ENCODE results near the gene ZFHX3. TPM values are rescaled to one million over a fixed set of nuclear protein-coding genes. Genes with fewer than 3 reads are reported as not detected.

The ZFHX3 gene
- polyA plus RNA-seq, 1 donor, result 8.8 TPM

DNA sequence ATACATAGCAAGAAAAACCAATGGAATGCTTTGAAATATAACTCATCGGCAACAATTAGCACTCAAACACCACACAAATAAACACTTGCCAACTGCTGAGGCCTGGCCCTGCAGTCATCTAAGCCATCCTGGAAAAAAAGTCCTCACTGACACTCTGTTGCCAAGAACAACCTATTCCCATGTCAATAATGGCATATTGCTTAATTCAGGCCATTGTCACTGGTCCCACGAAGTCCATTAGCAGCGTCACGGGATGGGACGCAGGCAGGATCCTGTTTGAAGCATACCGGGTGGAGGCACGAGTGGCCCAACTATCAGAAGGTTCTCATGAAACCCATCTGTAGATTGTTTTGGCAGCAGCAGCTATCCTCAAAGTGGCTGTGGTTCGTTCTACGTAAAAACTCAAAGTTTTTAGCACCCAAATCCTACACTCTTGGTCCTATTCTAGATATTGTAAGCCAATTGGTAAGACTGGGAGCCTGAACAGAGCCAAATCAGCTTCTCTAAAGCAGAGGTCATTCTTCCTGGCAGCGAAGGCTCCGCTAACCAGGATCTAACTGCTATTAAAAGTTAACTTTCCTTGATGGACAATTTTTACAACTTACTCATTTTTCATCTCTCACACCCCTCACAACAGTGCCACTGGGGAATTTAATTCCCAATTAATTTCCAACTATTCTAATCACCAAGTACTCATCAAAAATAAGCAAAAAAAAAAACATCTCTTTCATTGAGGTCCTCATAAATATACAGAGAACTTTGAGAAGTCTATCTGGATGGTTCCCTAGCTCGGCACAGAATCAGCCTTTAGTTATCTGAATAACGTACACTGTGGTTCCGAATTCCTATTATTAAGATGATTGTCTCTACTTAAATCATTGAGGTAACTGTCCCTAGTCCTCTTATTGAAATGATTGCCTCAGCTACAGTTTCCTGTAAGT, 91.5 kb downstream of the ZFHX3 start:
- DNase-seq (ENCODE audit: low read depth), result no peak

DNA sequence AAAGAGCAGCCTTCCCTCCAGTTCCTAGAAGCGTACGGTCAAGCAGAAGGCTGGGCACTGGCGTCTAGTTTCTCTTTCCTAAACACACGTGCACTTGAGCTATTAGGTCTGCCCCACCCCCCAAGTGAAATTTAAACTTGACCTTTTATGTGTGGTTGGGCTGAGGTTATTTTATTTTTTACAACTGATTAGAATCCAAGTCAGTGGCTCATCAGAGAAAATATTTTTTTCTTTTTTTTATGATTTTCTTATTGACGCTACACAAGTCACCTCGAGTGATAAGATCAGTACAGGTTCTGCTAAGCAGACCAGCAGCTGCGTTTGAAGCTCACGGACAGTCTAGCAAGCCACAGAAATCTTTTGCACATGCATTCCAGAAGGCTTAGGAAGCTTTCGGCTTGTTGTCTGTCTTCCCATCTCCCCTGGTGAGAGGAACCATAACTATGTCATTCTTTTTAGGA, 95.1 kb downstream of the ZFHX3 start:
- no peak for DNase-seq (ENCODE audit: low read depth)

DNA sequence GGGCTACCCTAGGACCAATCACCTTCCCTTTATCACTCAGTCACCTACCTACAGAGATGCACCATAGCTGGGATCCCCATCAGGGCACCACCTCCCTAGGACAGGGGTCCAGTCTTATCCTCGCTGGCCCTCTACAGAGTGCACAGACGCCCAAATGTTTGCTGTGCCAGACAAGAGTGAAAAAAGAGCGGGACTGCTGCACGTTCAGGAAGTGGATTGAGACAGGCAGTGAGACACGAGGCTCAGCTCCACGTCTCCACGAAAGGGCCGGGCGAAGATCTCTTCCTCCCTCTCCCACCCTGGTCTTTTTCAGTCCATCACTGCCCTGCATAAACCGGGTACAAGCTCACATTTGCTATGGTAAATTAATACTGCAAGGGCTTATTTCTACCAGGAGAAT, 95.5 kb downstream of the ZFHX3 start:
- no peak for DNase-seq (ENCODE audit: low read depth)

DNA sequence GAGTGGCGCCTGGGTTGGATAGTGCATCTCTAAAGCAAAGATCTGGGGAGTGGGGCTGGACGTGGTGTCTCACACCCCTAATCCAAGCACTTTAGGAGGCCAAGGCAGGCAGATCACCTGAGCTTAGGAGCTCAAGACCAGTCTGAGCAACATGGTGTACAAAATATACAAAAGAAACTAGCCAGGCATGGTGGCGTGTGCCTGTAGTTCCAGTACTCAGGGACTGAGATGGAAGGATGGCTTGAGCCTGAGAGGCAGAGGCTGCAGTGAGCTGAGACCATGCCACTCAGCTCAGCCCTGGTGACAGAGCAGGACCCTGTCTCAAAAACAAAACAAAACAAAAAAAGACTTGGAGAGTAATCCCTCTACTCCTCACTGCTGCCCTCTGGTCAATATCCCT, 96.0 kb downstream of the ZFHX3 start:
- no peak for DNase-seq (ENCODE audit: low read depth)

DNA sequence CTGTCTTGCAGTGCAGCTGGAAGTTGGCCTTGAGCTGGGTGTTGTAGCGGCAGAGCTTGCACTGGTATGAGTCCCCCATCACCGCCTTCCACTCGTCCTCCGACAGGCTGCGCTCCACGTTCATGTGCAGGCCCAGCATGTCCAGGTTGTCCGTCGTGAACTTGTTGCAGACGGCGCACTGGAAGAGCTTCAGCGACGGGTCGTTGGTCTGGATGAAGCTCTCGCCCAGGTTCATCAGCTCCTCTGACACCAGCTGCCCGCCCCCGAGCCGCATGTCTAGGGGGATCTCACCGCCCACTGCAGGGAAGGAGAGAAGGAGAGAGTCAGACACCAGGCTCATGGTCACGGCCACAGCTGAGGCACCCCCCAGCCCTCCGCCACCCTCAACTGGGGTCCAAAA, 97.3 kb downstream of the ZFHX3 start:
- DNase-seq (ENCODE audit: low read depth), result no peak

DNA sequence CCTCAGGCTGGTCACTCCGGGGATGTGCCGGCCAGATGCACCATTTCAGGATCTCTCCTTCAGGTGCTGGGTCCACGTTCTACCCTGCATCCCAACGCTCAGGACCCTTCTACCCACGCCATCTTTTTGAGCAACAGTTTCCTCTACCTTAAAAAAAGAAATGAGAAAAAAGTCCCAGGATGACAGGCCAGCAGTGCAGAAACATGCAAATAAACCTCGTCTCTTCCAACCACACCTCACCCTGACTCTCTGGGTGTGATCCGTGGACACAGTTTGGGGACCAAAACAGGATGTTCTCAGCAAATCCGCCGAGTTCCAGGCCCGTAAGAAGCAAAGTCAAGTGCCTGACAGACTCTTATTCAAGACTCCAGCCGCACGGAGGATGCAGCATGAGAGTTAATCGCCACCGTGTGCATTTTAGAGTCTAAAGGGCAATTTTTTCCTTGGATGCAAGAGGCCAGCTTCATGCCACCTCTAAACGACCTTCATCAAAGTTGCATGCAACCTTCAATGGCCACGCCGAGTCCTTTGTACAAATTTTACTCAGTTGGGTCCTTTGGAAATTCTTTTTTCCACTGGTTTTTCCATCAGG, 99.6 kb downstream of the ZFHX3 start:
- no peak for DNase-seq (ENCODE audit: low read depth)

DNA sequence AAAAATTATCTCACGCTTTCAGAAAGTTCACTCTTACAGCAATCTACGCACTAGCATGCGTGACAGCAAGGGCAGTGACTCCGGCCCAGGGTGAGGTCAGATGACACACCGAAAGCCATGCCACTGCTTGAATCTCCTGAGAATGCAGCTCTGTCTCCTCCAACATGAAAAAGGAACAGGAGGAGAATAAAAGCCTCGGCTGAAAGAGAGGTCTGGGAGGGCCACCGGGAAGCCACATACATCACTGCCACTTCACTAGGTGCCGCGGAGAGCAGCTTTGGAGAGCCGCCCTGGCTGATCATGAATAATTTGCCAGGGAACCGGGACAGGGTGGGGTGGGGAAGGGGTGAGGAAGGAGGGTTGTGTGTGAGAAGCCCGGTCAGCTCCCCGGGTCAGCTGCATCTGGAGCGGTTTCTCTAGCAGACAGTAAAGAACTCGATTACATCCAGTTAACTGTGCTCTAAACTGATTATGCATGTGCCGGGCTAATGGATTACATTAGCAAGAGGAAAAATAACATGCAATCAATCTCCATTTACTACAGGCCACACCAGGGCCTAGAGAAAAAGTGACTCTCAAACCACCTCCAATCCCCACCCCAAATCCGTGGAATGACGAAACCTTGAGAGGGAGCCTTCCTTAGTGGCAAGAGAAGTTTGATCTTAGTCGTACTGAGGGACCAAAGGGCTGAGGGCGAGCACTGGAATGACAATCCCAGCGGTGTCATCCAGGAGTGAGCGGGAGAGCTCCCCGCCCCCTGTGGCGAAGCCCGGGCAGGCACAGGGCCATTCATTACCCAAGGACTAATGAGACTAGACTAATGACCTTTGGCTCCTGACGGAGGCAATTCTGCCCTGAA, 100.3 kb downstream of the ZFHX3 start:
- no peak for DNase-seq (ENCODE audit: low read depth)

DNA sequence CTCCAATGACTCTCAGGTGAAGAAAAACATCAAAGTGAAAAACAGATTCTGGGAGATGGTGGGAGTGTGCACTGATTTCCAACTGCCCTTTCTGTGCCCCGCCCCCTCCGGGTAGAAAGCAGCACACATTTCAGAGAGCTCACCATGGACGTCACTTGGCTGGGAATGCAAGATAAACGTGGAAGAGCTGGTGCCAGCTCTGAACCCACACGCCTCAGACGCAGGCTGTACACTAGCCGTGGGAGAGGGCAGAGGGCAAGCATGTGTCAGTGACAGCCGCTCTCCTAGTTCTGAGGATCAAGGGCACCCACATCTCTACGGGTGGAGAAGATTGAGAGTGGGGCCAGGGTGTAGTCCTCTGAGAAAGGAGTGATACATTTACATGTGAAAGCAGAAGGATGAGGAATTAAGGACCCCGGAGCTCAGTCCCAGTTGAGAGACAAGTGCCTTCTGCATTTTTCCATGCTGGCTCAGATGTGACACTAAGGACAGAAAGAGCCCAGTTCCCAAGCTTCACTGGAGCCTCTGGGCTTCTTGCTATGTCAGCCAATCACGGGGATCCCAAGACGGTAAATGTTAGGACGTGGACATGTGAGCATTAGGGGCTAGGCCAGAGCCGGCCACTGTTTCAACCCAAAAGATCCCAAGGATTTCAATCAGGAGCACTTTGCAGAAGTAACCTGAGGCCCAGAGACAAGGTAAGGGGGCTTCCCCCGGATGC, 101.3 kb downstream of the ZFHX3 start:
- DNase-seq (ENCODE audit: low read depth), result no peak

DNA sequence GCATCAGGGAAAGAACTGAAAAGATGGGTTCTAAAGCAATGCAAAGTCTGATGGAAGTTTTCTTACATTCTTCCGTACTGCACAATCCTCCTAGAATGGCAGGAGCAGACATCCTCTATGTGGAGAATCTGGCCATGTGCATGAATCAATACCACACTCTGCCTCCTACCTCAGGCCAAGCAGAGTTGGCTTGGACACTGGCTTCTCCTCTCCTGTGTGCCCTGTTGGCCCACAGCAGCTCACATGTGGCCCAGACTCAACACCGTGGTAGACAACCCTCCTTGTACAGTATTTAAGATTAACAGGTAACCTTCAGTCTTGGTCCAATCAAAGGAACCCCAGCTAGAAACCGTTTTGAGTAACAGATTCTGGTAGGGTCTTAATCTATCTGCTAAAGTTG, 101.9 kb downstream of the ZFHX3 start:
- no peak for DNase-seq (ENCODE audit: low read depth)

DNA sequence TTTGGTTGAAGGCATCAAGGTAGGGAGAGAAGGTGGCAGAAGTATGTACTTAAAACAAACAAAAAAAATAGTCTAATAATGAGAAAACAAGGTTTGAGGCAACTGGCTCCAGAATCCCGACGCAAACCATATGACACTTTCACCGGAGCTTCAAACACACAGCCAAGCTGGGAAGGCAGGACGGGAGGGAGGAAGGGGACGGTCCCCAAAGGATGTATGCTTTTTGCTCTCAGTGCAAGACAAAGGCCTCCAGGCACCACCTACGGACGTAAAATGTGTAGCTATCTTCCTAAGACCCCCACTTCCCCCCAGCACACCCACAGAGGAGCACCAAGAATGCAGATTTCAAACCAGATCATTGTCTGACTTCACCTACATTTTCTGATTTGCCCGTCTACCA, 102.3 kb downstream of the ZFHX3 start:
- no peak for DNase-seq (ENCODE audit: low read depth)

DNA sequence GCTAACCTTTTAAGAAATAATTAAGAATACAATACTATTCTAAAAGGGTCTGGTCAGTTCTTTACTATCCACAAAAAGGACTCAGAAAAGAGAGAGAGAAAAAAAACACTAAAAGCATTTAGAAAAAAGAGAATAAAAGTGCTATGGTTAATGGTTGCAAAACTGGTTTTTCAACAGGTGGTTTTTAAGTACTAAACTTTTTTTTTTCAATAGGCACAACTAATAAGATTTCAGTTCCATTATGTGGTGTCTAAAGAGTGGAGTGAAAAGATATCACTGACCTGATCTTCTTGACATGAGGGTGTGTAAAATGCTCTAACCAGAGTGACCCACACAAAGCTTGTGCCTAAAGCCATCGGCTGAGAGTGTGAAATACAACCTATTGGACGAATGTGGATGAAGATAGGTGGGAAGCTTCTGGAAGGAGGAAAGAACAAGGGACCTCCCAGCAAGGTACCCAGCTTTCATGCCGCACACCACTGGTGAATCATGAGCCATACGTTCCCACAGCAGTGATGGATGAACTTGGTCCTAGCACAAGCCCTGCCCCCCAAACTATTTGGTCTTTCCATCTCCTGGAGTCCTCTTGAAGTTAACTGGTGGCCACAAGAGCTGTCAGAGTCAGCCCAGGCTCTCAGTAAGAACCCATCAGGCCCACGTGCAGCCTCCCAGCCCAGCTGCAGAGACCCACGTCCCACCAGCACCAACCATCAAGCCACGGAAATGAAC, 103.0 kb downstream of the ZFHX3 start:
- no peak for DNase-seq (ENCODE audit: low read depth)

DNA sequence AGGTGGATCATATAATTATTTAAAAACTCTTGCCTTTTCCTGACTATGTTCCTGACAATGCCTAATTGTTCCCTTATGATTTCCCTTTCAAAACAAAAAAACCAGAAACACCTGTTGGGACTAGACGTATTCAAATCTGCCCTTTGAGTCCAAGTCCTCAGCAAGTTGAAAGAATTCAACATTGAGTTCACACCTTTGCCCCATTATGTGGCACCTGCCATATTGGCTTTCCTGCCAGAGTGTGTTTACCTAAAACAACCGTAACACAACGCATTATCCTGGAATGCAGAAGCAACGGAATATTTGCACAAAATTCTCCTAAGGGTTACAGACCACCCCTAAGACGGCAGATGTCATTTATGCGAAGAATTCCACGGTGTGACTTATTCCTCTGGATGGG, 105.9 kb downstream of the ZFHX3 start:
- no peak for DNase-seq (ENCODE audit: low read depth)

DNA sequence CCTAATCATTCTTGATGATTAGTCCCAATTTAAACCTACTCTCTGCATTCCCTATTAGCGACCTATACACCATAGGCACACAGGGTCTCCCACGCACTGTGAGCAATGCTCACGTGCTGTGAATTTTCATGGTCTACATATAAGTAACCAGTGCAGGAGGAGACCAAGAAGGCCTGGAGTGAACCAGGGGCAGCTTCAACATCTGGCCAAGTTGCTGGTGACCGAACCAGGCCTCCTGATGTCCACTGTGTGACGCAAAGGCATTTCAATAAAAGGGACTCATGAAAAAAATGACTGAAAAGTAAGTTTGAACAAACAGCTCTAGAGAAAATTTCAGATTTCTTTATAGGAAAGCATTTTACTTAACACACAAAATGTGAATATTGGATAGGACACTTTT, 107.0 kb downstream of the ZFHX3 start:
- no peak for DNase-seq (ENCODE audit: low read depth)

DNA sequence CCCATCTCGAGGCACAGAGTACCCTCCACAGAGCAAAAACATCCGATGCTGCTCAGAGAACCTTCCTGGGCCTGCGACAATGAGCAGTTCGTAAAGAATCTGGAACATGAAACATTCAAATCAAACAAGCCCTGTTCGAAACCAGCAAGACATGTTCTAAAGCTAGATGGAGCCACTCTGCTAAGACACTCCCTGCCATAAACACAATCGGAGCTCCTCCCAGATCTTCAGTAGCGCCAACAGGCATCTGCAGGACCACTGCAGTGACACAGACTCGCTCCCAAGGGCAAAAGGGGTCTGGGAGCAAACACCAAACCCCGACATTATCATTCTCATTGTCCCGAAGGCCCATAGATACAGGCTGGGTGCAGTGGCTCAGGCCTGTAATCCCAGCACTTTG, 108.7 kb downstream of the ZFHX3 start:
- no peak for DNase-seq (ENCODE audit: low read depth)

DNA sequence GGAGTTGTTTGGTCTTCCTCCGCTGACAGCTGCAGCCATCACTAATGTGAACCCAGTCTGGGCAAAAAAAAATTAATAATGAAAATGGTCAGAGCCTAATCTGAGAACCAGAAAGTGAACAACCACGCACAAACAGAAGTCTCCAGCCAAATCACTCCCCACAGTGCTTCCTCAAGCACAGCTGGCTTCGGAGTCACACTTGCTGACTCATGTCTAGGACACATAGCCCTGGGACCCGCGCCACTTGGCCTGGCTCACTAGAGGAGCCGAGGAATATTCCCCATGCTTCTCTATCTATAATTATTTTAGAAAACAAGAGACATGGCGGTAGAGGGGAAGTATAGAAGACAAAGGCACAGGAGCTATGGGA, 109.1 kb downstream of the ZFHX3 start:
- DNase-seq (ENCODE audit: low read depth), result peak; percentile 78

DNA sequence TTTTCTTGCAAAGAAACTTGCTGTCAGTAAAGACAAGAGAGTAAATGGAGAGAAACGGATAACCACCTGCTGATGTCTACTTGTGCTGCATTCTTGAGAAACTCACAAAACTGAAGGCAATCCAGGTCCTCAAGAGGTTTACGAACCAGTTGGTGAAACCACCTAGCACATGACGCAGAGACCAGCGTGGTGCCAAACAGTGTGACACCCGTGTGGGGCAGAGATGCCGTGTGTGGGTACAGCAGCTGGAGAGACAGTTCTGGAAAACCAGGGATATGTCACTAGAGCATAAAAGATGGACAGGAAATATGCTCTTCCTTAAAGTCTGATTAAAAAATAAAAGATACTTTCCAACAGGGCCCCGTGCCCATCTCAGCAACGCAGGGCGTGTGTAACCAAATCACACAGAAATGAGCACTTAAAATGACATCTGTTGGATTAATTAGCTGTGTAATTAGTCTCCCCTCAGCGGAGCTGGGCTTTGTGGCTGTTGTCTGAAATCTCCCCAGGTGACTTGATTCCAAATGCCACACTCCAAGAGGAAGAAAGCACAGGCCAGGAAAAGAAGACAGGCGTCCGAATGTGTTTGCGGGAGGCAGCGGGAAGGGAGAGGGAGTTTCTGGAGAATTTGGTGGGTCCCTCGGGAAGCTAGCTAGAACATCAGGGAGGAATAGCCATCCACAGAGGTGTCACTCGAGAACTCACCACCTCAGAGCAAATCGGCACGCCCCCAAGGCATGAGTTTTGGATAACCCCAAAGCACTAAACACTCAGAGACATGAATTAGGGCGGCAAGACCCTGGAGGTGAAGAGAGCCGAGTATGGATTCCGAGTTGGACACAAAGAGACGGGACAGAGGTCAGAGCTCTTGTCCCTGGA, 109.8 kb downstream of the ZFHX3 start:
- no peak for DNase-seq (ENCODE audit: low read depth)

DNA sequence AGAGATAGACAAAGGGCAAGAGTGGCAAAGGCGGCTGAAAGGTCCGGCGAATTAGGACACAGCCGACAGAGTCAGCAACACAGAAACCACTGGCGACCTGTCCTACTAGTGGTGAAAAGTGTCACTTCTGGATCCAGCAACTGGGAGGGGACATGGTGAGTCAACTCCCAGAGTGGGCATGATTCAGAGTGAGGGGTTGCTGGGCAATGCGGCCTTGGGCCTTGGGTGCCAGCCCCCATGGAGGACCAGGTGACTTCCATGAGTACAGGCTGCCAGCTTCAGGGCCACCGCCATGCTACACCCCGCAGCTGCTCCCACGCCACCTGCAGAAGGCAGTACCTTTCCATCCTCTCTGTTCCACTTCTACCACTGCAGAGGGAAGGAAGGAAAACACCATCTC, 110.6 kb downstream of the ZFHX3 start:
- DNase-seq (ENCODE audit: low read depth), result no peak

DNA sequence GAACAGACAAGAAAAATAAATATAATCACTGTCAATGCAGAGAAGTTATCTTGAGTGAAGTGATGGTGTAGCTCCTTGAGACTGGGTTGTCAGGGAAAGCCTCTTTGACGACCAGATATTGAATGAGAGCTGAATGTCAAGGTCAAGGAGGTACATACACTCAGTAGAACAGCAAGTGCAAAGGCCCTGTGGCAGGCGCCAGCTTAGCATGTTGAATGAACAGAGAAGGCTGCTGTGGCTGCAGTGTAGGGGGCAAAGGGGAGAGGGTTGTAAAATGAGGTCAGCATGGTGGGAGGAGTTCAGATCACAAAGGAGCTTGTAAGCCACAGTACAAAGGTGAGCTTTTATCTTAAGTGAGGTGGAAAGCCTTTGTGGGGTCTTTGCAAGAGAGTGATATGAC, 111.5 kb downstream of the ZFHX3 start:
- no peak for DNase-seq (ENCODE audit: low read depth)

DNA sequence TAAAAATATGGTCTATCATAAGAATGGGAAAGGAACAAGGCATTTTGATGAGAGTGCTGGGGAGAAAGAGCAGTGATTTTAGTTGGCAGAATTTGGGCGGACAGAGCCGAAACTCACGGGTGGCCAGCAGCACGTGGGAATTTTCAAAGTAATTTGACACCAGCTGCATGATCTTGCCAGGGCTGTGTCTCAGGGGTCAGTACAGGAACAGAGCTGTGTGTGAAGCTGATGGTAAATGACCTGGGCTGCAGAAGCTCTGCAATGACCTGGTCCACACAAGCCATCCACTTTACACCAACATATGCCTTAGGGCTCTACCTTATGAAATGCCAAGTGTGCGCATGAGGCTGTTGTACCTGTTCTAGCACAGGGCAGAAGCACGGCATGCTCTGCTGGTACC, 112.0 kb downstream of the ZFHX3 start:
- DNase-seq (ENCODE audit: low read depth), result no peak

Measured in forelimb muscle (tissue), 1 donor.